ENCODE results near the gene PCNX2.

PCNX2 gene

GRCh38 chr1:232985882-232986526 lies 309.5 kb downstream of the PCNX2 start:
- Mint-ChIP-seq H3K36me3 (peaks cover 7% of the 10 kb centered on the region), H3K4me3 (no peak overlapping the region), H3K27ac (no peak overlapping the region), H3K4me1 (no peaks in the 10 kb centered on the region), H3K27me3 (no peaks in the 10 kb centered on the region), H3K9me3 (no peaks in the 10 kb centered on the region)

- no peak overlapping the region for H3K4me3 Mint-ChIP-seq
- no peaks in the 10 kb centered on the region for H3K27me3 Mint-ChIP-seq
- peaks cover 7% of the 10 kb centered on the region for H3K36me3 Mint-ChIP-seq
- H3K9me3 Mint-ChIP-seq = no peaks in the 10 kb centered on the region
- no peaks in the 10 kb centered on the region for H3K4me1 Mint-ChIP-seq
- H3K27ac Mint-ChIP-seq = no peak overlapping the region
Observed at GRCh38 chr1:232984577-232985425, 310.7 kb downstream of the PCNX2 start.

- Mint-ChIP-seq H3K4me3 (no peak overlapping the region), H3K4me1 (peaks cover under 1% of the 10 kb centered on the region), H3K9me3 (no peaks in the 10 kb centered on the region), H3K27ac (peak overlapping the region; percentile 23), H3K27me3 (no peaks in the 10 kb centered on the region), H3K36me3 (peaks cover 7% of the 10 kb centered on the region)
Observed at GRCh38 chr1:232983817-232984567, 311.5 kb downstream of the PCNX2 start.

GRCh38 chr1:232983375-232983774 lies 312.1 kb downstream of the PCNX2 start:
- H3K9me3 Mint-ChIP-seq = no peaks in the 10 kb centered on the region
- H3K36me3 Mint-ChIP-seq = peaks cover 7% of the 10 kb centered on the region
- no peak overlapping the region for H3K27ac Mint-ChIP-seq
- no peak overlapping the region for H3K4me3 Mint-ChIP-seq
- no peaks in the 10 kb centered on the region for H3K27me3 Mint-ChIP-seq
- H3K4me1 Mint-ChIP-seq = peaks cover 6% of the 10 kb centered on the region

- Mint-ChIP-seq H3K4me3 (no peak overlapping the region), H3K36me3 (peaks cover 7% of the 10 kb centered on the region), H3K27ac (no peak overlapping the region), H3K9me3 (no peaks in the 10 kb centered on the region), H3K4me1 (peaks cover 16% of the 10 kb centered on the region), H3K27me3 (no peaks in the 10 kb centered on the region)
Observed at GRCh38 chr1:232982238-232982944, 313.1 kb downstream of the PCNX2 start.

DNA sequence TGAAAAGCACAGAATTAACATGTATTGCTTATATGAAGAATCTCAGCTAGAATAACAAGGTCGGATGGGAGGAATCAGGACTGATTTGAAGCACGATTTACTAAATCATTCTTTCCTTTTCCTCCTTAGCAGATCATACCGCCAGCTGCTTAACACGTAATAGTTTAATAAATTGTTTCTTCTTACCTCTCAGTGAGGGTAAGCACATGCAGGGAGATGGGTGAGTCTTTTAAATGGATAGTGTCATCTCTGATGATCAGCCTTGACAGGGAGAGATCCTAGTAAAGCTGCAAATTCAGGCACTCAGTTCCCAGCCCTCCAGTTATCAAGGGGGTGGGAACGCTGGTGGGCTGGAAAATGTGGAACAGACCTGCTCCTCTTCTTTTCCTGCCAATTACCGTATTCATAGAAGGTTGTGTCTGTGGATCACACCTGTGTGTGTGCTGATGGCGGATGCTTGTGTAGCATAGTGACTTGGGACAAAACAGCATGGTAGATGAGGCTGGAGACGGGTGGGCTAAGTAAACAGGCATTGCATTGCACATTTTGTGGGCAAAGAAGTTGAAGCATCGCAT lies 314.5 kb downstream of the PCNX2 start:
- peaks cover 20% of the 10 kb centered on the region for H3K4me1 Mint-ChIP-seq
- H3K4me3 Mint-ChIP-seq = no peak overlapping the region
- H3K36me3 Mint-ChIP-seq = peaks cover 12% of the 10 kb centered on the region
- H3K27ac Mint-ChIP-seq = no peak overlapping the region
- H3K27me3 Mint-ChIP-seq = no peaks in the 10 kb centered on the region
- H3K9me3 Mint-ChIP-seq = no peaks in the 10 kb centered on the region

- no peaks in the 10 kb centered on the region for H3K27me3 Mint-ChIP-seq
- H3K36me3 Mint-ChIP-seq = peaks cover 12% of the 10 kb centered on the region
- no peaks in the 10 kb centered on the region for H3K9me3 Mint-ChIP-seq
- H3K4me1 Mint-ChIP-seq = peaks cover 20% of the 10 kb centered on the region
- no peak overlapping the region for H3K4me3 Mint-ChIP-seq
- no peak overlapping the region for H3K27ac Mint-ChIP-seq
Observed at GRCh38 chr1:232980355-232980978, 315.1 kb downstream of the PCNX2 start.

DNA sequence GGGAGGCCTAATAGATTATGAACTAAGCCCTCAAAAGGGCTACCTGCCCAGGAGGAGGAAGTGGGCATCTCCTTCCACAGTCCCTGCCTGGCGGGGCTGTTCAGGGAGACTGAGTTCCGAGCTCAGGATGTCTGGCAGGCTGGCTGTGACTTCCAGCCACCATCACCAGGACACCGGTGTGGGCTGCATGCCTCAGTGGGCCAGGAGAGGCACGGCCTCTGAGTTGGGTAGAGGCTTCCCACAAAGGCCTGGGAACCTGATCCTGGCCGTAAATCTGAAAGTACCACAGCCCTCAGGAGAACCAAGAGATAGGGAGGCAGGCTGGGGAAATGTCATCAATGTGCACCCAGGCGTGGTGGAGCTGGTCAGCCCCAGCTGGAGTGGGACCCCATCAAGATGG lies 316.0 kb downstream of the PCNX2 start:
- H3K36me3 Mint-ChIP-seq = peaks cover 11% of the 10 kb centered on the region
- no peaks in the 10 kb centered on the region for H3K9me3 Mint-ChIP-seq
- no peak overlapping the region for H3K27ac Mint-ChIP-seq
- no peaks in the 10 kb centered on the region for H3K27me3 Mint-ChIP-seq
- H3K4me3 Mint-ChIP-seq = no peak overlapping the region
- peaks cover 20% of the 10 kb centered on the region for H3K4me1 Mint-ChIP-seq

DNA sequence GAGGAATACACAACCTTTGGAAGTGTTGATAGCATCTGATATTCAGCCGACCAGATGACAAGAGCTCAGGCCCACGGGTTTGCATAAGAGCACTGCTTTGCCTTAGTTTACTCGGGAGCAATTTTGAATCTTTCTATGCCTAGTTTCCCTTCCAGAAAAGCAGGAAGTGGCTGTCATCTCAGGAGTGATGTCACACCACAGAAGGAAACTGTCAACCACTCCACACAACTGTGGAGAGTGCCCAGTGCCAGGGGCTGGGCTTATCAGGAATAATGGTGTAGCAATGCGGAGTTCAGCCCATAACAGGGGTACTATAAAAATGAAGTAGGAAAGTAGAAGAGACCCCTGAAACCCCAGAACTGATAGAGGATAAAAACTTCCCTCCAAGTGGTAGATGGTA lies 316.7 kb downstream of the PCNX2 start:
- Mint-ChIP-seq H3K9me3 (peaks cover 5% of the 10 kb centered on the region), H3K36me3 (peaks cover 16% of the 10 kb centered on the region), H3K4me1 (peaks cover 20% of the 10 kb centered on the region), H3K27ac (no peak overlapping the region), H3K4me3 (no peak overlapping the region), H3K27me3 (no peaks in the 10 kb centered on the region)

- no peaks in the 10 kb centered on the region for H3K27me3 Mint-ChIP-seq
- H3K4me1 Mint-ChIP-seq = peaks cover 20% of the 10 kb centered on the region
- peak overlapping the region; percentile 20 for H3K27ac Mint-ChIP-seq
- peaks cover 11% of the 10 kb centered on the region for H3K9me3 Mint-ChIP-seq
- peak overlapping the region; percentile 30 for H3K4me3 Mint-ChIP-seq
- peaks cover 21% of the 10 kb centered on the region for H3K36me3 Mint-ChIP-seq
Observed at GRCh38 chr1:232978091-232978634, 317.4 kb downstream of the PCNX2 start.

- Mint-ChIP-seq H3K27me3 (no peaks in the 10 kb centered on the region), H3K36me3 (peaks cover 43% of the 10 kb centered on the region), H3K4me3 (no peak overlapping the region), H3K9me3 (peaks cover 20% of the 10 kb centered on the region), H3K4me1 (peaks cover 20% of the 10 kb centered on the region), H3K27ac (no peak overlapping the region)
Observed at GRCh38 chr1:232974971-232975370, 320.6 kb downstream of the PCNX2 start.

DNA sequence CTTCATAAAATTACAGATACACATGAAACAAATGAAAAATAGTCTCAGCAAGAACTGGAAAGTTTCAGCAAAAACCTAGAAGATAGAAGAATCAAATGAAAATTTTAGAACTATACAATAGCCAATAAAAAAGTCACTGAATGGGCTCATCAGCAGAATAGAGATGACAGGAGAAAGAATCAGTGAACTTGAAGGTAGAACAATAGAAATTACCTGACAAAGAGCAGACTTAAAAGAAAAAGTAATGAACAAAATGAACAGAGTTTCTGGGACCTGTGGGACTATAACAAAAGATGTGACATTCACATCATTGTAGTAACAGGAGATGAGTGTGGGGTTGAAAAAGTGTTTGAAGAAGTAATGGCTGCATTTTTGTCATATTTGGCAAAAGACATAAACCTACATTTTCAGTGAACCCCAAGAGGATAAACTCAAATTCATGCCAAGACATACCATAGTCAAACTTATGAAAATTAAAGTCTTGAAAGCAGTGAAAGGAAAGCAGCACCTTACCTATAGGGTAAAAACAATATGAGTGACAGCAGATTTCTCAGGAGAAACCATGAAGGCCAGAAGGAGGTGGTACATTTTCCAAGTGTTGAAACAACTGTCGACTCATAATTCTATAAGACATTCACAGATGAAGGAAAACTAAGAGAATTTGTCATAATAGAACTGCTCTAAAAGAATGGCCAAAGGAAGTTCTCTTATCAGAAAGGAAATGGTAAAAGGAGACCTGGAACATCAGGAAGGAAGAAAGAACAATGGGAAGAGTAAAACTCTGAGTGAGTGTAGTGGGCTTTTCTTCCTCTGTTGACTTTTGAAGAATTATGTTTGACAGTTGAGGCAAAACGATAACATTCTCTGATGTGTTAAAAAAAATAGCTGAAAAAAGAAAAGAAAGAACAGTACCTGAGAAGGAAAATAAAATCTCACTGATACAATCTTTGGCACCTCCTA lies 321.6 kb downstream of the PCNX2 start:
- Mint-ChIP-seq H3K36me3 (peaks cover 52% of the 10 kb centered on the region), H3K27me3 (no peaks in the 10 kb centered on the region), H3K4me3 (no peak overlapping the region), H3K9me3 (peaks cover 20% of the 10 kb centered on the region), H3K27ac (no peak overlapping the region), H3K4me1 (peaks cover 25% of the 10 kb centered on the region)

DNA sequence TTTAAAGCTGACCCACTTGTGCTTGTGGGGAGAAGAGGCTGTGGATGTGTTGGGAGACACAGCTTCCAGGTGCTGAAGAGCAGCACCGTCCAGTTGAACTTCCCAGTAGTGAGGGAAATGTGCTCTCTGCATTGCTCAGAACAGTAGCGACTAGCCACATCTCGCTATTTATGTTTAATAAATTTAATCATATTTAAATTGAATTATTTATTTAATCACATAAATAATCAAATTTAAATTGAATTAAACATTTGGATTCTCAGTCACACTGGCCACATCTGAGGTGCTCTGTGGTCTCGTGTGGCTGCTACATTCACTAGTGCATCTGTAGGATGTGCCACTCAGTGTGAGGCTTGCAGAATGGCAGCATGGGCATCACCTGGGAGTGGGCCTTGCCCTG lies 325.0 kb downstream of the PCNX2 start:
- no peak overlapping the region for H3K27ac Mint-ChIP-seq

DNA sequence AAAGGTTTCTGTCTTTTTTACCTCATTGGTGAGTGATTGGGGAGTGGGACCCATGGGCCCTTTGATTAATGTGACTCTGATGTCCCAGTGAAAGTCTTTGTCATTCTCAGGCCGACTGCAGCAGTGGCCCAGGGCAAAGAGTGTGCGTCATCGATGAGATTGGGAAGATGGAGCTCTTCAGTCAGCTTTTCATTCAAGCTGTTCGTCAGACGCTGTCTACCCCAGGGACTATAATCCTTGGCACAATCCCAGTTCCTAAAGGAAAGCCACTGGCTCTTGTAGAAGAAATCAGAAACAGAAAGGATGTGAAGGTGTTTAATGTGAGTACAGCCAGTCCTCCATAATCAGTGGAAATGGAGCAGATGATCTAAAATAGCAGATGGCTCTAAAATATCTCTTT lies 325.7 kb downstream of the PCNX2 start:
- Mint-ChIP-seq H3K9me3 (peaks cover 20% of the 10 kb centered on the region), H3K4me1 (peaks cover 14% of the 10 kb centered on the region), H3K27ac (no peak overlapping the region), H3K4me3 (no peak overlapping the region), H3K27me3 (no peaks in the 10 kb centered on the region), H3K36me3 (peaks cover 56% of the 10 kb centered on the region)

More for the DNA sequence above, 325.0 kb downstream of the PCNX2 start:
- H3K36me3 Mint-ChIP-seq = peaks cover 53% of the 10 kb centered on the region
- peaks cover 7% of the 10 kb centered on the region for H3K4me1 Mint-ChIP-seq
- no peak overlapping the region for H3K4me3 Mint-ChIP-seq
- H3K9me3 Mint-ChIP-seq = peaks cover 20% of the 10 kb centered on the region
- H3K27me3 Mint-ChIP-seq = no peaks in the 10 kb centered on the region
